22Rv1 (cell line): ENCODE results near the gene IFT80.

ENCODE experiments used
- CTCF ChIP-seq: fragments of 450-650 bp; IDR thresholded peaks from 2 replicates; pipeline ENCODE4 v1.5.1; 2017; ENCODE audit warnings: mild to moderate bottlenecking
- ZFX ChIP-seq: fragments of 450-650 bp; IDR thresholded peaks from 2 replicates; pipeline ENCODE4 v1.6.1; 2017; ENCODE audit warnings: antibody characterized with exemption, borderline replicate concordance

DNA sequence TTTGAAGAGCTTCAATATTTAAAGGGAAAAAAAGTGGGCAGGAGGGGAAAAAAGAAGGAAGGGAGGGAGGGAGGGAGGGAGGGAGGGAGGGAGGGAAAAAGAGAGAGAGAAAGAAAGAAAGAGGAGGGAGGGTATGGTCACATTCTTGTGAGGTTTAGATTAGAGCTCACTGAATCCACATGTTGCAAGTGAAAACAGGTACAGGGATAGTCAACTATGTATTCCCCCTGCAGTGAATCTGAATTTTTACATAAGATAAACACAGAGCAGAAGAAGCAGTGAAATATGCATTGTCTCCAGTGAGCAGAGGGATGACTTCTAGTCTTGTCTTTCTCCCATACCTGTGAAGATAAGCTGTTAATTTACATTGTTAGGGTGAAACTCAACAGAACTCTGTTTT is 84.0 kb downstream of the IFT80 start:
- no peak for TF ChIP-seq CTCF
- no peak for TF ChIP-seq ZFX
